ENCODE results near the gene C5AR1.
"Not testable (repeated sequence)": the region's sequence is repeated elsewhere in the genome, so short reads cannot be mapped to it uniquely, and the experiment has no call there.

The C5AR1 gene

GRCh38 chr19:47330466-47330869 lies 20.8 kb downstream of the C5AR1 start:
- no peaks in the 10 kb centered on the region for H3K79me2 ChIP-seq (ENCODE audit: insufficient read depth, low read length)
- no peaks in the 10 kb centered on the region for H3F3A ChIP-seq (ENCODE audit: insufficient read depth, low read length)
- no peak overlapping the region for H3K27ac ChIP-seq (ENCODE audit: low read depth, low read length, poor library complexity, severe bottlenecking)
- H3K9me2 ChIP-seq (ENCODE audit: low read depth, low read length) = no peaks in the 10 kb centered on the region
- H3K9me3 ChIP-seq (ENCODE audit: low read length) = no peaks in the 10 kb centered on the region
- H3K4me3 ChIP-seq (ENCODE audit: low read depth, low read length, poor library complexity, severe bottlenecking) = no peak overlapping the region
- H3K4me2 ChIP-seq (ENCODE audit: low read length) = no peak overlapping the region
- H4K20me1 ChIP-seq (ENCODE audit: insufficient read depth, low read length) = no peaks in the 10 kb centered on the region
- TF ChIP-seq CTCF (IDR thresholded peaks at IDR 0.05; ENCODE audit: low read length) (no peak), EZH2 (IDR thresholded peaks at IDR 0.05; ENCODE audit: borderline replicate concordance, low read length) (no peak)
- no peaks in the 10 kb centered on the region for H3K4me1 ChIP-seq (ENCODE audit: insufficient read depth, low read length, severe bottlenecking)
- H2AFZ ChIP-seq (ENCODE audit: low read length) = no peak overlapping the region
- no peaks in the 10 kb centered on the region for H3K27me3 ChIP-seq (ENCODE audit: insufficient read depth, low read length)
- no peaks in the 10 kb centered on the region for H3K36me3 ChIP-seq (ENCODE audit: insufficient read depth, low read length)
- no peak overlapping the region for H3K9ac ChIP-seq (ENCODE audit: low read length)

GRCh38 chr19:47331490-47331889 lies 21.8 kb downstream of the C5AR1 start:
- H3K36me3 ChIP-seq (ENCODE audit: insufficient read depth, low read length) = no peaks in the 10 kb centered on the region
- peaks cover 2% of the 10 kb centered on the region for H3K4me1 ChIP-seq (ENCODE audit: insufficient read depth, low read length, severe bottlenecking)
- H2AFZ ChIP-seq (ENCODE audit: low read length) = no peak overlapping the region
- H4K20me1 ChIP-seq (ENCODE audit: insufficient read depth, low read length) = no peaks in the 10 kb centered on the region
- no peak overlapping the region for H3K4me2 ChIP-seq (ENCODE audit: low read length)
- no peaks in the 10 kb centered on the region for H3K27me3 ChIP-seq (ENCODE audit: insufficient read depth, low read length)
- H3K27ac ChIP-seq (ENCODE audit: low read depth, low read length, poor library complexity, severe bottlenecking) = no peak overlapping the region
- H3K79me2 ChIP-seq (ENCODE audit: insufficient read depth, low read length) = no peaks in the 10 kb centered on the region
- H3F3A ChIP-seq (ENCODE audit: insufficient read depth, low read length) = no peaks in the 10 kb centered on the region
- no peaks in the 10 kb centered on the region for H3K9me2 ChIP-seq (ENCODE audit: low read depth, low read length)
- TF ChIP-seq EZH2 (IDR thresholded peaks at IDR 0.05; ENCODE audit: borderline replicate concordance, low read length) = no peak
- TF ChIP-seq CTCF (IDR thresholded peaks at IDR 0.05; ENCODE audit: low read length) = no peak
- H3K9me3 ChIP-seq (ENCODE audit: low read length) = no peaks in the 10 kb centered on the region
- H3K9ac ChIP-seq (ENCODE audit: low read length) = no peak overlapping the region
- H3K4me3 ChIP-seq (ENCODE audit: low read depth, low read length, poor library complexity, severe bottlenecking) = no peak overlapping the region

GRCh38 chr19:47331931-47332547 lies 22.4 kb downstream of the C5AR1 start, which contains the start of gene C5AR2:
C5AR2 (plus strand) TSS chr19:47332175; CDS start chr19:47340800, 8,625 bp downstream.
- H3K9ac ChIP-seq (ENCODE audit: low read length) = no peak within 1 kb of the TSS
- H3K27ac ChIP-seq (ENCODE audit: low read depth, low read length, poor library complexity, severe bottlenecking) = no peak within 1 kb of the TSS

GRCh38 chr19:47336765-47337718 lies 27.4 kb downstream of the C5AR1 start:
- not testable (repeated sequence) for H3K9ac ChIP-seq (ENCODE audit: low read length); H2AFZ ChIP-seq (ENCODE audit: low read length); H3K4me3 ChIP-seq (ENCODE audit: low read depth, low read length, poor library complexity, severe bottlenecking); H3K36me3 ChIP-seq (ENCODE audit: insufficient read depth, low read length); H3K9me2 ChIP-seq (ENCODE audit: low read depth, low read length); H3K27ac ChIP-seq (ENCODE audit: low read depth, low read length, poor library complexity, severe bottlenecking); H3K4me2 ChIP-seq (ENCODE audit: low read length); H3K4me1 ChIP-seq (ENCODE audit: insufficient read depth, low read length, severe bottlenecking); H3K27me3 ChIP-seq (ENCODE audit: insufficient read depth, low read length); H3F3A ChIP-seq (ENCODE audit: insufficient read depth, low read length); H3K79me2 ChIP-seq (ENCODE audit: insufficient read depth, low read length); H4K20me1 ChIP-seq (ENCODE audit: insufficient read depth, low read length); H3K9me3 ChIP-seq (ENCODE audit: low read length)

More at GRCh38 chr19:47331931-47332547, 22.4 kb downstream of the C5AR1 start, which contains the start of gene C5AR2:
- no peak within 1 kb of the TSS for H3K4me2 ChIP-seq (ENCODE audit: low read length)
- H3K9me3 ChIP-seq (ENCODE audit: low read length) = no peaks in the 10 kb centered on the region
- TF ChIP-seq CTCF (IDR thresholded peaks at IDR 0.05; ENCODE audit: low read length) = no peak
- TF ChIP-seq EZH2 (IDR thresholded peaks at IDR 0.05; ENCODE audit: borderline replicate concordance, low read length) = no peak
- no peak within 1 kb of the TSS for H2AFZ ChIP-seq (ENCODE audit: low read length)
- no peaks in the 10 kb centered on the region for H3F3A ChIP-seq (ENCODE audit: insufficient read depth, low read length)
- no peaks in the 10 kb centered on the region for H3K36me3 ChIP-seq (ENCODE audit: insufficient read depth, low read length)
- H3K4me3 ChIP-seq (ENCODE audit: low read depth, low read length, poor library complexity, severe bottlenecking) = no peak within 1 kb of the TSS
- no peaks in the 10 kb centered on the region for H3K9me2 ChIP-seq (ENCODE audit: low read depth, low read length)
- no peaks in the 10 kb centered on the region for H4K20me1 ChIP-seq (ENCODE audit: insufficient read depth, low read length)
- no peaks in the 10 kb centered on the region for H3K27me3 ChIP-seq (ENCODE audit: insufficient read depth, low read length)
- peaks cover 5% of the 10 kb centered on the region for H3K4me1 ChIP-seq (ENCODE audit: insufficient read depth, low read length, severe bottlenecking)
- H3K79me2 ChIP-seq (ENCODE audit: insufficient read depth, low read length) = no peaks in the 10 kb centered on the region
